Caco-2 (cell line): ENCODE data around the gene ELAC1. TPM values are rescaled to one million over a fixed set of nuclear protein-coding genes. Genes with fewer than 3 reads are reported as not detected.

Source experiments
- BruUV-seq: library from RNA; stranded (reverse); fragments of 400-500 nt; replicated peaks from 2 replicates; lab custom pipeline; 2021; lab: Mats Ljungman, UMichigan
- CTCF ChIA-PET: fragments of 300-600 bp; sonication (Branson Sonifier 250); formaldehyde crosslinking; loops from one replicate; lab custom pipeline; 2022; ENCODE audit warnings: antibody characterized with exemption; lab: Charles Lee
- POLR2A ChIA-PET: fragments of 300-600 bp; sonication (Branson Sonifier 250); formaldehyde crosslinking; loops from one replicate; lab custom pipeline; 2022; ENCODE audit warnings: antibody characterized with exemption; lab: Charles Lee
- DNase-seq, 2 experiments: peaks; one replicate each; pipeline versions ENCODE4 v3.0.0 to v3.0.0-alpha.2; 2020 to 2022
- H3K27me3 ChIP-seq: replicated peaks from 2 replicates; pipeline ENCODE4 v1.6.0; 2011; ENCODE audit warnings: low read length; ENCODE audit not compliant: control insufficient read depth, insufficient read depth
- H3K36me3 ChIP-seq: 2 replicates; pipeline ENCODE4 v1.5.1; 2011; ENCODE audit warnings: low read length; ENCODE audit not compliant: control insufficient read depth, insufficient read depth
- H3K4me1 ChIP-seq: fragments of 250-450 bp; sonication (Bioruptor Pico); 2 replicates; pipeline ENCODE4 v1.5.1; 2020; ENCODE audit warnings: mild to moderate bottlenecking
- H3K4me3 ChIP-seq: 2 replicates; pipeline ENCODE4 v1.5.1; 2011; ENCODE audit warnings: low read depth, mild to moderate bottlenecking, control low read depth, low read length
- H3K9me3 ChIP-seq: fragments of 250-450 bp; sonication (Bioruptor Pico); 2 replicates; pipeline ENCODE4 v1.5.1; 2020; ENCODE audit warnings: mild to moderate bottlenecking, moderate library complexity
- H3K27ac Mint-ChIP-seq: one replicate; pipeline ENCODE4 v1.8.0; 2022; ENCODE audit warnings: mixed read lengths; ENCODE audit not compliant: unreplicated experiment
- H3K27me3 Mint-ChIP-seq: one replicate; pipeline ENCODE4 v1.8.0; 2022; ENCODE audit warnings: mixed read lengths; ENCODE audit not compliant: insufficient read depth, unreplicated experiment
- H3K36me3 Mint-ChIP-seq: one replicate; pipeline ENCODE4 v1.8.0; 2022; ENCODE audit warnings: mild to moderate bottlenecking, mixed read lengths; ENCODE audit not compliant: insufficient read depth, unreplicated experiment
- H3K4me1 Mint-ChIP-seq: one replicate; pipeline ENCODE4 v1.8.0; 2022; ENCODE audit warnings: low read depth, mixed read lengths; ENCODE audit not compliant: unreplicated experiment
- H3K4me3 Mint-ChIP-seq: one replicate; pipeline ENCODE4 v1.8.0; 2022; ENCODE audit warnings: mild to moderate bottlenecking, moderate library complexity, mixed read lengths; ENCODE audit not compliant: unreplicated experiment
- H3K9me3 Mint-ChIP-seq: one replicate; pipeline ENCODE4 v1.8.0; 2022; ENCODE audit warnings: mixed read lengths; ENCODE audit not compliant: unreplicated experiment
- intact Hi-C: fragments of 100-400 bp; cut with micrococcal nuclease; formaldehyde crosslinking; loops from one replicate; pipeline ENCODE4 v1.10.0; 2022; ENCODE audit not compliant: unreplicated experiment
- total RNA-seq: library from RNA; stranded (reverse); gene quantifications from 2 replicates; pipeline ENCODE4 v1.2.3, GENCODE V29; 2022
- TF ChIP-seq, protein P1 (sequence below), 2 experiments: fragments of 200-600 bp in 1 of 2; IDR thresholded peaks; 1 replicate in 1 of 2; 2 replicates in 1 of 2; pipeline versions ENCODE4 v1.5.1 to v1.8.0; 2011 to 2022; ENCODE audit warnings: antibody characterized with exemption in 1 of 2, control low read depth in 1 of 2, inconsistent platforms in 1 of 2, low read depth in 1 of 2, low read length in 1 of 2, mild to moderate bottlenecking in 1 of 2, moderate library complexity in 1 of 2; ENCODE audit not compliant: insufficient read depth in 1 of 2, severe bottlenecking in 1 of 2, unreplicated experiment in 1 of 2

Gene ELAC1
- total RNA-seq, 1 experiment from 2014 or later: 5.3 TPM

DNA sequence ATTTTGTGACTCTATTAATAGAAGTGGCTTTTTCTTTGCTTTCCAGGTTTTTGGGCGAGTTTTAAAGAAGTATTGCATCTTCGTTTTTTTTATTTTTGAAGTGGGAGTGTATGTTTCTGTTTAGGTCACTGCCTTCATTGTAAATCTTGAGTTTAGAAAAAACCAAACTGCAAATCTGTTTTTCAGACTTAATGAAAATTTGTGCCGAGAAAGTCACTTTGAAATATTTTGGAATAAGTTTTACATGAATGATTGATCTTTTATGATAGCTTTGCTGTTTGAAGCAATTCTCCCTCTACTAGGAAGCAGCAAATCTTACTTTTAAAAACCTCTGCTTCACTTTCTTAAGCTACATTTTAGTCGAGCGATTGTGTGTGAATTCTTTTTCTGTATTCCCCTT lies 64.4 kb downstream of the ELAC1 start:
- Histone ChIP-seq H3K4me3 (no peak overlapping the region), H3K36me3 (no peaks in the 10 kb centered on the region), H3K9me3 (no peaks in the 10 kb centered on the region), H3K4me1 (no peaks in the 10 kb centered on the region), H3K27me3 (no peaks in the 10 kb centered on the region)
- peaks cover 31% of the 10 kb centered on the region for H3K36me3 Mint-ChIP-seq
- POLR2A ChIA-PET: no interaction called here
- intact Hi-C loops: no loop called here
- peaks cover 7% of the 10 kb centered on the region for H3K4me1 Mint-ChIP-seq
- H3K9me3 Mint-ChIP-seq: no peaks in the 10 kb centered on the region
- CTCF ChIA-PET: interaction anchor here (0.7 kb wide), 1 partner anchor 13 kb away, joined by 3 read pairs; no protein-coding TSS in a partner anchor
- DNase-seq: no peak
- no peak overlapping the region for H3K27ac Mint-ChIP-seq
- no TSS peak for BruUV-seq
- no peak overlapping the region for H3K4me3 Mint-ChIP-seq
- TF ChIP-seq, protein P1, sequence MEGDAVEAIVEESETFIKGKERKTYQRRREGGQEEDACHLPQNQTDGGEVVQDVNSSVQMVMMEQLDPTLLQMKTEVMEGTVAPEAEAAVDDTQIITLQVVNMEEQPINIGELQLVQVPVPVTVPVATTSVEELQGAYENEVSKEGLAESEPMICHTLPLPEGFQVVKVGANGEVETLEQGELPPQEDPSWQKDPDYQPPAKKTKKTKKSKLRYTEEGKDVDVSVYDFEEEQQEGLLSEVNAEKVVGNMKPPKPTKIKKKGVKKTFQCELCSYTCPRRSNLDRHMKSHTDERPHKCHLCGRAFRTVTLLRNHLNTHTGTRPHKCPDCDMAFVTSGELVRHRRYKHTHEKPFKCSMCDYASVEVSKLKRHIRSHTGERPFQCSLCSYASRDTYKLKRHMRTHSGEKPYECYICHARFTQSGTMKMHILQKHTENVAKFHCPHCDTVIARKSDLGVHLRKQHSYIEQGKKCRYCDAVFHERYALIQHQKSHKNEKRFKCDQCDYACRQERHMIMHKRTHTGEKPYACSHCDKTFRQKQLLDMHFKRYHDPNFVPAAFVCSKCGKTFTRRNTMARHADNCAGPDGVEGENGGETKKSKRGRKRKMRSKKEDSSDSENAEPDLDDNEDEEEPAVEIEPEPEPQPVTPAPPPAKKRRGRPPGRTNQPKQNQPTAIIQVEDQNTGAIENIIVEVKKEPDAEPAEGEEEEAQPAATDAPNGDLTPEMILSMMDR (IDR thresholded peaks at IDR 0.05; ENCODE audit: insufficient read depth in 1 of 2, low read depth in 1 of 2, low read length in 1 of 2, severe bottlenecking in 1 of 2, unreplicated experiment in 1 of 2): no peak
- no peaks in the 10 kb centered on the region for H3K27me3 Mint-ChIP-seq

DNA sequence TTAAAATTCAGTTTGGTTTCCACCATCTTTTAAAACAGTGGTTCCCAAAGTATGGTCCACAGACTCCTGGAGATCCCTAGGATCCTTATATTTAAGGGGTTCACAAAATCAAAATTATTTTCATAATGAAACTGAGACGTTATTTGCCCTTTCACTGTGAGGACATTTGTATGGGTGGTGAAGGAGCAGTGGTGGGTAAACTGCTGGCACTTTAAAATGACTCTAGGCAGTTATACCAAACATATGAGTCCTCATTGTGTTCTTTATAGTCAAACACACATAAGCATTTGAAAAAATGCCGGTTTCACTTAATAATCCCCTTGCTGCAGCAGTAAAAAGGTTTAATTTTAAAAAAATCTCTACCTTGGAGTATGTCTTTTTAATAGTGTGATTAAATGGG lies 69.4 kb downstream of the ELAC1 start:
- intact Hi-C loops: no loop called here
- H3K36me3 Mint-ChIP-seq: peaks cover 12% of the 10 kb centered on the region
- no peak overlapping the region for H3K4me3 Mint-ChIP-seq
- ChIA-PET CTCF (no interaction called here), POLR2A (no interaction called here)
- Histone ChIP-seq H3K9me3 (no peaks in the 10 kb centered on the region), H3K36me3 (no peaks in the 10 kb centered on the region), H3K4me1 (no peaks in the 10 kb centered on the region), H3K4me3 (no peak overlapping the region), H3K27me3 (no peaks in the 10 kb centered on the region)
- no peaks in the 10 kb centered on the region for H3K4me1 Mint-ChIP-seq
- H3K27me3 Mint-ChIP-seq: no peaks in the 10 kb centered on the region
- H3K27ac Mint-ChIP-seq: no peak overlapping the region
- no peak for DNase-seq
- TF ChIP-seq, protein P1 (IDR thresholded peaks at IDR 0.05; ENCODE audit: insufficient read depth in 1 of 2, low read depth in 1 of 2, low read length in 1 of 2, severe bottlenecking in 1 of 2, unreplicated experiment in 1 of 2): no peak
- no TSS peak for BruUV-seq
- no peaks in the 10 kb centered on the region for H3K9me3 Mint-ChIP-seq

Other genes starting within 250 kb of the ELAC1 start
- gene MRO, start 148.0 kb upstream of the ELAC1 start, total RNA-seq: 0.21 TPM in 1 of 2 replicates, not detected in the other
- 15.7 and 16.5 TPM in 2 replicates for gene ME2, start 88.9 kb upstream of the ELAC1 start, total RNA-seq
- gene SMAD4, start 62.2 kb downstream of the ELAC1 start, total RNA-seq: 48.5 and 48.8 TPM in 2 replicates
- 44.8 and 47.0 TPM in 2 replicates for gene MEX3C, start 229.6 kb downstream of the ELAC1 start, total RNA-seq